Stimulated activated CD4-positive, alpha-beta T cell treated with anti-CD3 and anti-CD28 coated beads, TNF-alpha, amount 100 ng/mL, for 1 hour (primary cell): Measurements from ENCODE around the gene GHRHR.

Source experiments
- DNase-seq, 3 donors: peaks; one replicate each; pipeline ENCODE4 v3.0.0-alpha.2; 2020; ENCODE audit warnings: low read depth in 3 of 3, low spot score in 1 of 3

The GHRHR gene

DNA sequence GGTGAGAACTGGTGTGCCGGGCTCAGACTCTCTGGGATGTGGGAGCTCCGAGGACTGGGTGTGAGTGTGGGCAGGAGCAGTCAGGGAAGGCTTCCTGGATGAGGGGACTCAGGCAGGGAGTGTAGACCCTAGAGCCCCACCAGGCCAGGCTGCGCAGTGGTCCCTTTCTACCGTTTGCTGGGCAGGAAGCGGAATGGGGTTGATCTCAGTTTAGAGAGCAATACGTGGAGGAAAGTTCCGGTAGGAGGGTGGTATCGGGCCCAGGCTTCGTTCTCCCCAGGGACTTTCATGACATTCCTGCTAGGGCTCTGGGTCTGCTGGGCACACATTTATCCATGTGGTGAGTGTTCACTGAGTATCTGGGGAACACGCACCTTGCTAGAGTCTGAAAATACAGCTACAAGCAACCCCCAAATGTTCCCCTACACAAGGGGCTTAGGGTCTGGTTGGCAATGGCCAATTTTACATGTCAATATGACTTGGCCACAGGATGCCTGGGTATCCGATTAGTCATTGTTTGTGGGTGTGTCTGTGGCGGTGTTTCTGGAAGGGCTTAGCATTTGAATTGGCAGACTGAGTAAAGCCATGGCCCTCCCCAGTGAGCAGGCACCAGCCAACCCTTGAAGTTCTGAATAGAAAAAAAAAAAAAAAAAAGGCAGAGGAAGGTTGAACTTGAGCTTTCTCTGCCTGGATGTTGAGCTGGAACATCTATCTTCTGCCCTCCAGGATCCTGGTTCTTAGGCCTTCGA is 20.8 kb downstream of the GHRHR start:
- DNase-seq = no peak

DNA sequence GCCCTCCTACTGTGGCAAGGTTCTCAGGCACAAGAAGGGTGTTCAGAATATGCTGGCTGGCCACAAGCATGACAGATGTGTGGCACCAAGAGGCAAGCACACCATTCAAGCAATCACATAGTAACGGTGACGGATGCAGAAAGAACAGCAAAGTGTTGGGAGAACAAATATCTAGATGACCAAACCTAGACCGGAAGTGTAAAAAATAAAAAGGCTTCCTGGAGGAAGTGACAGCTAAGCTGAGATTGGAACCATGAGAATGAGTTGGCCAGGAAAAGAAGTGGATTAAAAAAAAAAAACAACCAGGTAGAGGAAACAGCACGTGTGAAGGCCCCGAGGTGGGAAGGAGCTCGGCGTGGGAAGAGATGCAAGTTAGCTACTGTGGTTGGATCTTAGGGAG is 22.0 kb downstream of the GHRHR start:
- DNase-seq = no peak

DNA sequence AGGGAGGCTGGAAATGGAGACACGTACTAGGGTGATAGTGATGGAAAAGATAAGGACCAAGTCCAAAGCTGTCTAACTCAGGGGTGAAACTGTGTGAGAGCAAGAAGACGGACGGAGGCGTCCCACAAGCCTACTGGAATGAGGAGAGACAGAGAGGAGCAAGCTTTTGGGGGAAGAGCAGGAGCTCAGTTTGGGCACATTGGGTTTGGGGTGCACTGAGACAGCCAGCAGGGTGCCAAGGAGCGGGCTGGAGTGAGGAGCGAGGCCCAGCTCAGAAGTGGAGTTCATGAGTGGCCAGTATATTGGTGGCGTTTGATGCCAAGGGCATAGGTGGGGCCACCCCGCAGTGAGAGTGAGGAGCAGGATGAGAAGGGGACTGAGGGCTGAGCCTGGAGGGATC is 22.6 kb downstream of the GHRHR start:
- DNase-seq = no peak

DNA sequence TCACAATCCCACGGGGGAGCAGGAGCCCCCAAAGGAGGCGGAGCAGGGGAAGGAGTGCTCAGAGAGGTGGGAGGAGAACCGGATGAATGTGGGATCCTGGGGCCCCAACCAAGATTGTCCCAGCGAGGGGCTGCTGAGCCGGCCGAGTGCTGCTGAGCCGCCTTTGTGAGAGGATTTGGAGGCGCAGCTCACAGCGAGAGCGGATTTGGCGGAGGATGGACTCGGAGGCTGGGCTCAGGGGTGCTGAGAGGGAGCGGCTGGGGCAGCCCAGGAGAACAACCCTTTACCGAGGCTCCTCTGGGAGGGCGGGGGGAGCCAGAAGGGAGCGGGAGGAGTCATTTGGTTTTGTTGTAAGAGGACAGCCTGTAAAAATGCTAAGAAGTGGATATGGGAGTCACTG is 23.0 kb downstream of the GHRHR start:
- DNase-seq = no peak

DNA sequence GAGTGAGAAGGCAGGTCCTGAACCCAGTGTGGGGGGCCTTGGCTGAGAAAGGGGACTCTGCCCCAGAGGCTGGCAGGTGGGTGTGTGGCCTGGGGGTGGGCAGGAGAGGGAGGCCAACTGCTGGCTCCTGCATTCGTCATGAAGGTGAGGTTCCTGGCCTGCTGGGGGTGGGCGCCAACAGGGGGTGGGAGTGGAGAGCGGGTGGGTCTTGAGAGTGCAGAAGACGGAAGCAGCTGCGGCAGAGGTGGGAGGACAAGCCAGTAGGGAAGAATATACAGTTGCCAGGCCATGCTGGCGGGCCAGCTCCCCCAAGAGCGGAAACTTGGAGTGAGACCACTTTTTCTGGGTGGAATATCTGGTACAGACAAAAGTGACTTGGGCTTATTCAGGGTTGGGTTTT is 23.4 kb downstream of the GHRHR start:
- no peak for DNase-seq

DNA sequence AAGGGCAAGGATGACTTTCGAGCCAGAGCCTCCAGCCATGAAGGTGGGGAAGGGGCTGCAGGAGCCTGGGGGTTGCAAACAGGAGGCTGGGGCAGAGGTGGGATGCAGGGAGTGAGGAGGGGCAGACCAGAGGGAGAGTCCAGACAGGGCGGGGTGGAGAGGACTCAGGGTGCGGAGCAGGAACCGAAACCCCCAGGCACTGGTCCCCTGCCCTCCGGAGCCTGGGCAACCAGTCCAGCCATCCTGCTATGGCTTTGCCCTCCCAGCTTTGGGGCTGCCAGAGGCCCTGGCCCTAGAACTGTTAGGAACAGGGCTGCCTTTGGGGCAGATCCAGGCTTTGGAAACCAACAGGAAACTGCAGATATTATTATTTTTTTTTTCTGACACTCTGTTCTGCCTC is 24.2 kb downstream of the GHRHR start:
- no peak for DNase-seq

DNA sequence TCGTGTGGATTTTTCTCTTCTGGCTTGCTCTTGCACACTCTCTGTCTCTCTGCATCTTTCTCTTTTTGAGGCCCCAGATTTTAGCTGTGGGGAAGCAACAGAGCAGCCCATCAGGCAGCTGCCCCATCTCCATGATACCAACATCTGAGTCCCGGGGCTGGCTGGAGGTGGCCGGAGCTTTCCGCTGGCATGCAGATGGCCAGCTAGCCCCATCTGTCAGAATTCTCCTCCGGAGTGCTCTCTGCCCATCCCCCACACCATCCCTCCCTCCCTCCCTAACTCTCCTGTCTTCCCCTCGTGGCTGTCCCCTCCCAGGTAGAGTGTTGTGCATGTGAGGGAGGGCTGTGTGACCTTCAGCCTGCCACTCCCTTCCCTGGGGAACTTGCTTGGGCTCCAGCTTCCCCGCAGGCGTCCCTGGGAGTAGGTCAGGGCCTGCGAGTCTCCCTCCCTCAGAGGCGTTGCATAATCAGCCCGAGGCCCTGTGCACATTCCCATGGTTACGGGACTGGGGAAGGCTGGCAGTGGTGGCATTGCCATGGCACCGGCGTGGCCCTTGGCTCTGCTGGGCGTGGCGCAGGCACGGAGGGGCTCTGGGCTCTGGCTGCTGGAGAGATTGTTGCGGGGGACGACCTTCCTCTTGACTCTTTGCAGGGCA is 24.7 kb downstream of the GHRHR start:
- DNase-seq = no peak

DNA sequence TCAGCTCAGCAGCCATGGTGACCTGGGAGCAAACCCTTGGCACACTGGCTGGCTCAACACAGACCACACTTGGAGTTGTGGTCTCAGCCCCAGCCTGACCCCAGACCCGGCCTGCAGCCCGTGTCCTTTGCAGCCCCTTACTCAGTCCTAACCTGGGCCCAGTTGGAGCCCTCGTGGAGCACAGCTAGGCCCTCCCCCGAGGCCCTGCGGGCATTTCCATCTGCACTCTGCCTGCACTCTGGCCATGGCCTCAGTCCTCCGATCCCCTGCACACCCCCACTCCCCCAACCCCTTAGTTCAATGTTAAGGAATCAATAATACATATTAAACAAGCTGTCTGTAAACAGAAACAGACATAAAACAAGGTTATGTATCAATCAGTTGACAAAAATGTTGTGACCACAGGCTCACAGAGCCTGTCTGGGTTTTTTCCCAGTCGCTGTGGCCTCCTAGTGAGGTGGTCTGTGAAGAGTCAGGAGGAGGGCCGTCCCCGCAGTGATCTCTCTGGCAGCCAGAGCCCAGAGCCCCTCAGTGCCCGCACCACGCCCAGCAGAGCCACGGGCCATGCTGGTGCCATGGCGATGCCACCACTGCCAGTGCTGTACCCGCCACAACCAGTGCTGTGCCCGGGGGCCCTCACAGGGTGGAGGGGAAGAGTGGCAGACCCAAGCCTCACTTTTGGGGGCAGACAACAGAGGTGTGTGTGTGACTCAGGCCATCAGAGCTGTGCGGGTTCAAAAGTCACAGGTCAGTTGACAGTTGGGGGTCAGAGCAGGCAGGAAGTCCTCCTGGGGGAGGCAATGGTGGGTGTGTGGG is 25.5 kb downstream of the GHRHR start:
- no peak for DNase-seq

DNA sequence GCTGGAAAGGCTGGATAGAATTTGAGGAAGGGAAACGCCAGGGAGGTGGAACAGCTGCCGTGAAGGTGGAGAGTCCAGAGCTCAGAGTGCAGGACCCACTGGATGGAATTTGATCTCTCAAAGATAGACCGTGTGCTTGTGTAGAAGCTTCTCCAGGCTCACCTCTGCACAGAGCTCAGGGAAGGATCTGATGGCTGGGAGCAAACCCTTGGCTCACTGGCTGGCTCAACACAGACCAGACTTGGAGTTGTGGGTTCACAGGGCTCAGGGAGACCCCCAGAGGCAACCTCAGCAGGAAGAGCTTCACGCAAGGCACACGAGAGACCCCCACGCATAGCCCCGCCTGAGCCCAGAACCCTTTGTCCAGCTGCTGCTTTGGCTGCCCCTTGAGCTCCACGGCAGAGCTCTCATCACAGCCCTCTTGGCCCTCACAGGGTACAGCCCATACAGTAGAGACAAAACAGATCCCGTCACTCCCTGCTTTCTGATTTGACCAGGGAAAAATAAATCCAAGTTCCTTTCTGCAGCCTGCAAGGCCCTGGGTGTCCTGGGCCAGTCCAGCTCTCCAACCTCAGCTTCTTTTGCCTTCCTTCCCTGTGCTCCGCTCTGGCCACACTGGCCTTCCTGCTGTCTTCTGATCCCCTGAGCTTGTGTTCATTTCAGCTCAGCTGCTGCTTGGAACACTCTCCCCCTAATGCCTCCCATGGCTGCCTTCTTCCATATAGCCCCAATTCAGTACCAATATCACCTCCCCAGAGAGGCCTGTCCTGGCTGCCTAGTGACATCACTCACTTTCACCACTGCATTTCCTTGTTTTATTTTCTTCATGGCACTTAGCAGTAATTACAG is 26.3 kb downstream of the GHRHR start:
- no peak for DNase-seq

DNA sequence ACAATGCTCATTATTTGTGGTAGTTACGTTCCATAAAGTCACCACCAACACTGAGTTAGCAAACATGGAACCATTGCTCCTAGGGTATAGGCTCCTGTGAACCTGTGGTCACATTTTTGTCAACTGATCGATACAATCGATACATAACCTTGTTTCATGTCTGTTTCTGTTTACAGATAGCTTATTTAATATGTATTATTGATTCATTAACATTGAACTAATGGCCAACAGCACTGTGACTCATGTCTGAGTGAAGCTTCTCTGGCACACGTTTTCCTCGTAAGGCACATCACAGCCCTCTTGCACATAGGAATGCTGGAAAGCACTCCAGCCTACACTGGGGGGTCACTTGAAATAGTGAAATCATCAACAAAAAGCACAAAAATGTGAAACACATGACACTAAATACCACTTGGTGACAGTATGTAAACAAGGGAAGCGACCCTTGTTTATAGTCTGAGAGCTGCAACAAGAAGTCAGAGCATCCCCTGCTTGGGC is 27.0 kb downstream of the GHRHR start:
- no peak for DNase-seq

DNA sequence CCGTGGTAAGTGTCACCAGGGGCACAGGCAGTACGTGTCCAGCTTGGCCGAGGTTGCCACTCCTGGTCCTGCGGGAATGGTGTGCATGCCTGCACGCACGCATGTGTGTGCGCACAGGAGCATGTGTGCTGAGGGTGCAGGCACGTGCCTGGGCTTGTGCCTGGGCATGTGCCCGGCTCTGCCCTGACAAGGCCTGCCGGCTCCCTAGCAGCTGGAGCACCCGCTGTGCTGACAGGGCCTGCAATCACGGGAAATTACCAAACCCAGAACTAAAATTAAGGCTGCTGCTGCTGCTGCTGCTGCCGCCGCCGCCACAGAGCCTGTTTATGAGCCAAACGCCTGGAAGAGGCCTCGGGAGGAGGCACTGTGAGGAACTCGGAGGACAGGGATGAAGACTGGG is 28.7 kb downstream of the GHRHR start:
- DNase-seq = no peak

DNA sequence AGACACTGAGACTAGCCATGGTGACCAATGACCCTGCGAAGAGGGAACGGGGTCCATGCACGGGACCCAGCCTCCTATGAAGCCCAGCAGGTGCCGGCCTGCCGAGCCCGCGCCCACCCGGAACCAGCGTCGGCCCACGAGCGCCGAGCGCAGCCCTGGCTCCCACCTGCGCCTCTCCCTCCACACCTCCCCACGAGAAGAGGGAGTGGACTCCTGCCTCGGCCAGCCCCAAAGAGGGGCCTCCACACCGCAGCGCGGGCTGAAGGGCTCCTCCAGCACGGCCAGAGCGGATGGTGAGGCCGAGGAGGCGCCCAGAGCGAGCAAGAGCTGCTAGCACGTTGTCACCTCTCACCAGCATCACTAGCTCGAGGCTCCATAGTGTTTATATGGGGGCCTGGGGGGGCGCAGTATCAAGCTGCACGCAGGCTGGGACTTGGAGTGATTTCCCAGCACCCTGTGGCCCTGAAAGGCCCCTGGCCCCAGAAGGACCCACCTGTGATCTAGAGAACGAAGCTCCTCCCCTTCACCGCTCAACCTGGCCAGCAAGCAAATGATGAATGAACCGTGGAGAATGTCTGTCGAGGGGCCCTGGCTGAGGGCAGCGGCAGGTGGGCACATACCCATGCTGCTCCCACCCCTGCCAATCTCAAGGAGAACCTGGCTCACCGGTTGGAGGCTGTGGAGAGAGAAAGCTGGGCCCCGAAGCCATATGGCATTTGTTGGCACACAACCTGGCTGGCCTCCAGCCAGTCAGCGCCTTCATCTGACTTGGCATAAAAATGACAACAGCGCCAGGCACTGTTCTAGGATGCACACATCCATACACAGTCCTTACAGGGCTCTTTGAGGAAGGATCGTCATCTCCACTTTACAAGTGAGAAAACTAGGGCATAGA is 30.7 kb downstream of the GHRHR start:
- DNase-seq = no peak

DNA sequence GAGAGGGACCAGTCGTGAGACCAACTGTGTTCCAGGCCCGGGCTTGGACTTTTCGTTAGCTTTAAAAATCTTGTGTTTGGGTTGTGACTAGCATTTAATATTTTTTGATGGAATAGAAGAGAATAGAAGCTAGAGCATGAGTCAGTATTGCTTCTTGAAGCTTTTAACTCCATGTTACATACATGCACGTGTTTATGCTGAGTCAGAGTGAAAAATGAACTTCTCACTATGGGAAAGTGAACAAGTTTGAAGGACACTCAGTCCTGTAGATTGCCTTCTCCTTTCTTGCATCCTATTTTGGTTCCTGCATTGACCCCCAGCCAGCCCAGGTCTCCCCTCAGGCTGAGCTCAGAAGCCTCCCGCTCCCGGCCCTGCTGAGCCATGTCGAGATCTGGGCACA is 31.8 kb downstream of the GHRHR start:
- no peak for DNase-seq

DNA sequence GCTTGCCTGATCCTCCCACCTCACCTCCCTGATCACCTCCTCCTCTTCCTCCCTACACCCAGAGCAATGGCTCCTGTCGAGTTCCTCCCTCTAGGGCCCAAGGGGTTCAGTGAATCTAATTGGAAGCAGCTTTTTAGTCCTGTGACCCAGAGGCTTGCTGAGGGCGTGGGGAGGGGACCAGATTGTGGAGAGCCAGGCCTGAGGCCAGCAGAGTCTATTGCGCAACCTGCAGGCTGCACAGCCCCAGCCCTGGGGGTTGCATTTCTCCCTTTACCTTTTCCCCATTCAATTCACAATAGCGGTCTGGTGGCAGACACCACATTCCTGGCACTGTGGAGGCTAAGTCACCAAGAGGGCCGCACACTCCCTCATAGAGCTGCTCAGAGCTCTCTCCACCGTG is 32.5 kb downstream of the GHRHR start:
- no peak for DNase-seq

DNA sequence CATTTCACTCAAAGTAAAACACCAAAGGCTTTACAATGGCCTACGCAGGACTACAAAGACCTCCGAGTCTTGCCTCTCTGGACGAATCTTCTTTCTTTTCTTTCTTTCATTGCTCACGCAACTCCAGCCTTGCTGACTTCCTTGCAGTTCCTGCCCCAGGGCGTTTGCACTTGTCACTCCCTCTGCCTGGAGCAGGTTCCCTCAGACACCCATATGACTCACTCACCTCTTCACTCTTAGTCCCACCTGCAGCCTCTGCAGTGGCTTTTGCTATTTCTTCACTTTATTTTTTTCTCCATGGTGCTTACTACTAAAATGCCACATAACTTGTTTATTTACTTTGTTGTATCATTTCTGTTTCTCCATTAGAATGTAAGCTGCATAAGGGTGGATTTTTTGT is 33.1 kb downstream of the GHRHR start:
- DNase-seq = no peak

DNA sequence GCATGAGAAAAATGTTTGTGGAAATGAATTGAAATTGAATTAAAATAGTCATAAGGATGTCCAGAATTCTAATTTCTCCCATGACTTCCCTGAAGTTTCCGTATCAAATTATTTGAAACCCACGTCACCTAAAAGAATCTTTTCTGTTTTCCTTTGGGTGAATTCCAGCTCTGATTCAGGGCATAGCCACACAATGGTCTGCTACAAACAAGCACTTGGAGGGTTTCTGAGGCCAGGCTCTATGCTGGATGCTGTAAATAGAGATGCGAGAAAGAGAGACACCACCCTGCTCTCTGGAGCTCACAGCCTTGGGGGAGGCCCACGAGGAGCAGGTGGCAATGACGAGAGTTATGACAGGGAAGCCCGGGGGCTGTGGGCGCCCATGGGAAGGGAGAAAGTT is 33.6 kb downstream of the GHRHR start:
- no peak for DNase-seq

DNA sequence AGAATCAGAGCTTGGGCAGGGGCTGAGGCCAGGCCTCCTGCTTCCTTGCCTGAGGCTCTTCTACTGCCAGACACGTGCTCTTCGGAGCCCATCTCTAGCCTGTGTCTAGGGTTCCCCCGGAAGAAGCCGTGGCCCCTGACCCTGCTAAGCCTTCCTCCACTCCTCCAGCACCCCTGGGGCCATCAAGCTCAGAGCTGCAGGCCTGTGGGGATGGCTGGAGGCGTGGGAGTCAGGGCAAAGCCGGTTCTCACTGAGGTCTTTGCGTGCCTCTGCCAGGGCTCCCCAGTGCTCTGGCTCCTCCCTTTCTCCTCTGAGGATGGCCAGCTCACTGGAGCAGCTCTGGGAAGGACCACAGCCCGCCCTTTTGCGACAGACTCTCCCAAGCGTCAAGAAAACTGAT is 34.4 kb downstream of the GHRHR start:
- no peak for DNase-seq

DNA sequence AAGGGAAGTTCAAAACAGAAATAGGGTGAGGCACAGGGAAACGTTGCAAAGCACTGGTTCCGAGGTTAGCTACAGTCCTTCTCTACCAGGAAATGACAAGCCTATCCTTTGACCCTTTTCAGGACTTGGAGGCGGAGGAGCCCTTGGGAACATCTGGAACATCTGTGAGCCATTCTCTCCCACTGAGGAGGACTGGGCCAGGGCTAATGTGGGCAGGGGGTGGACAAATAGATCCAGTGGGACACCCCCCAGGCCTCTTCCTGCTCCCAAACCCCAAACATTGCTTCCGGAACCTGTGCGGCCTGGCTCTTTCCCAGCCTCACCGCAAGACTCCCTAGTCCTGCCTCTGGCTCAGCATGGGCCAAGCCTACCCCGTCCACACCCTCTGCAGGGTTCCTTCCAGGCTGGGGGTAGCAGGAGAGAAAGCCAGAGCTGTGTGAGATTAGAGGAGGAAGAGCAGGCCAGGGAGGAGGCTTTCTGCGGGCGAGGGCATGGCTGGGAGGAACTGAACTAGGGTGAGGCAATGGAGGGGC is 36.5 kb downstream of the GHRHR start:
- DNase-seq = no peak

DNA sequence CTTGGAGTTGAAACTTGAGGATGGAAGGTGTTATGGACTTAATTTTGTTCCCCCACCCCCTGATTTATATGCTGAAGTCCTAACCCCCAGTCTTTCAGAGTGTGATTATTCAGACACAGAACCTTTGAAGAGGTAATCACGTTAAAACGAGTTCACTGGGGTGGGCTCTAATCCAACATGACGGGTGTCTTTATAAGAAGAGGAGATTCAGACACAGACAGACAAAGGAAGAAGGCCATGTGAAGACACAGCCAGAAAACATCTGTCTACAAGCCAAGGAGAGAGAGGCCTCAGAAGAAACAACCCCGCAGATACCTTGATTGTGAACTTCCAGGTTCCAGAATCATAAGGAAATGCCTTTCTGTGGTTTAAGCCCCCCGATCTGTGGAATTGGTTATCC is 37.0 kb downstream of the GHRHR start:
- DNase-seq = no peak

DNA sequence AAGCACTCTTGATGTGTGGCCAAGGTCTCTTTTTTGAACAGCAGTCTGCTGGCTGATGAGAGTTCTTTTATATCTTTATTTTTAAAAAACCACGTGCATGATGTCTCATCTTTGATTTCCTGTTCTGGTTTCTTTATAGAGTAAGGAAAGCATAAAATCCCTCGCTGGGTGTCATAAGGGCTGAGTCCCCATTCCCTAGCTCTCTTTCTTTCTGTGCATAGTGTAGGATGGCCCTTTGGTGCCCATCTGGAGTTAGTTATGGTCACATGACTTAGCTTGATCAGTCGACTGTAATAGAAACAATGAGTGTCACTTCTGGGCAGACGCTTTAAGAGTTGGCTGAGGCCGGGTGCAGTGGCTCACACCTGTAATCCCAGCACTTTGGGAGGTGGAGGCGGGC is 38.5 kb downstream of the GHRHR start:
- no peak for DNase-seq
